SW480 (cell line): ENCODE data around the gene MTARC2.

Experiments used
- DNase-seq: peaks from one replicate; pipeline ENCODE4 v3.0.0-alpha.2; 2016; ENCODE audit warnings: low spot score

MTARC2 gene

DNA sequence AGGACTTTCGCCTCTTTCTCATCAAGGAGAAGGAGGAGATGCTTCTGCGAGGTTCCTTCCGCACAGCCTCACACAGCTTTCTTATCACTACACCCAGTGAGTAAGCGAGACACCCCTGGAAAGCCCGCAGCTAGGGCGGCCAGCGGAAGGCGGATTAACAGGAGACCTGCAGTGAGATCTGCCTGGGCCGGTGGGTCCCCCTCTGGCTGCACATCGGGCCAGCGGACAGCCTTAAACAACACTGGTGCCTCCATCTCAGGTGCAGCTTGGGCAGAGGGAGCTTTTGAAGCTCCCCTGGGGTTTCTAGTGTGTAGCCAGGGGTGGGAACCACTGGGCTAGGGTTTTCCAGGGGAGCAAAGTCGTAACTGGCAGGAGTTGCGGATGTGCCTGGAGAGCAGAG, 21.1 kb downstream of the MTARC2 start:
- no peak for DNase-seq

DNA sequence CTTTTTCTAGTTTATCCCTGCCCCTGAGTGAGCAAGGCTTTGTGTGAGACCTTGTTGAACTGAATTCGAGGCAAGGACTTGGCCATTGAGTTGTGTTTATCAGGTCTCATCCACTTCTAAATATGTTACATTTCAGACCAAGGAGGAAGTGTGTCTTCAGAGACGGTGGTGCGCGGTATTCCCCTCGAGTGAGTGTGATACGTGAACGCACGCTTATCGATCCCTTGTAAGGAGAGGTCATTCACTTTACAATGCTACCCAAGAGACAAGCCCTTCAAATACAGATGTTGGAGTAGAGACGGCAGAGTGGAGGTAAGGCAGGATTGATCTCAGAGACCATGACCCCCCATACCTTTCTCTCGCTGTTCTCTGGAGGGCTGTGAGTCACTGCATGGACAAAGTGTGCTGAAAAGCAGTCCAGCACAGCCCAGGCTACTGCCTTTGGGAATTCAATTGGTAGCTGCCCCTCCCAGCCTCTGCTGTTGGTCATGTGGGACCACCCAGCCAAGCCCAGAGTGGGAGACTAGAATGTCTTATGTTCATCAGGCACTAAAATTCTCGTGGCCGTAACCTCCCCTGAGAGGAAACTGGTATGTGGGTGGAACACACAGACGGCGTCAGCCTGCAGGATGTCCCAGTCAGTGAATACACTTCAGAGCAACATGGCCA, 22.3 kb downstream of the MTARC2 start:
- no peak for DNase-seq

DNA sequence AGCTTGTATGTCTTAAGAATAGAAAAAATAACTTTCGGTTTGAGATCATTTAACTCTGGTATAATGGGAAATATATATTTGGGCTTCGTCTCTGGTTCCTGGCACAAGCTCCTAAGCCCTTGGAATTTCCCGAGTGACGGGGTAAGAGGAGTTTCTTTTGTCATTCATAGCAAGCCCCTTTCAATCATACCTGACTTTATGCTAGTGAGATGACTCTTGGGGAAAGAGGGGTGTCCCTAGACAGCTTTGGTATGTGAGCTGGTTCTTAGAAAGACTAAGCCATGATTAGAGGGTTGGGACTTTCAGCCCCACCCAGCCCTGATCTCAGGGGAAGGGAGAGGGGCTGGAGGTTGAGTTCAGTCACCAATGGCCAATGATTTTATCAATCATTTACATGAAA, 24.7 kb downstream of the MTARC2 start:
- no peak for DNase-seq

DNA sequence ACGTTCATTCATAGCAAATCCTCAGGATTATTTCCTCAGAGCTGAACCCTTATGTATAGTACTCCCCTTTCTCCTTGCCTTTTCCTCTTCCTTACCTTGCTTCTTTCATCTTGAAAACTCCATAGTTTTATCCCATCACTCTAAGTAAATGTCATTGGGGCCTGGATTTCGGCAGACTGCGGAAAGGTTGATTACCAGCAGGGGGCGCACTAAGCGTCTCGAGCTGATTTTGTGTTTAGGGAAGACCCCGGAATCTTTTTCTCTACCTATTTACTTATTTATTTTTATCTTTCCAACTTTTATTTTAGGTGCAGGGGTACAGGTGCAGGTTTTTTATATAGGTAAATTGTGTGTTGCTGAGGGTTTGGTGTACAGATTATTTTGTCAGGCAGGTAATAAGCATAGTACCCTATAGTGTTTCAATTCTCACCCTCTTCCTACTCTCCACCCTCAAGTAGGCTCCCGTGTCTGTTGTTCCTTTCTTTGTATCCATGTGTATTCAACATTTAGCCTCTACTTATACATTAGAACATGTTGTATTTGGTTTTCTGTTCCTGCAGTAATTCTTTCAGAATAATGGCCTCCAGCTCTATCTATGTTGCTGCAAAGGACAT, 27.2 kb downstream of the MTARC2 start:
- DNase-seq: no peak

DNA sequence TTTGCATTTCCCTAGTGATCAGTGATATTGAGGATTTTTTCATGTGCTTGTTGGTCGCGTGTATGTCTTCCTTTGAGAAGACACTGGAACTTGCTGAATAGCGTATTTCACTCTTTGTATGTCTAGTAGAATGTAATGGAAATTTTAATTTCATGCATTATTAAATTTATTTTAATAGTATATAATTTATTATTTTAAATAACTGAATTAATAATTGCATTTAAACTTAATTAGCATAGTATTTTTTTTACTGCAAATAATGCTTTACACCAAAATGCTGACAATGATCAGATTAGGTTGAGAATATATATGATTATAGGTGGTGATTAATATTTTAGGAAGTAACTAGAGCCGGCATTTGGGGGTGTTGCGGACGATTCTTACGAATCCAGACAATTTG, 28.1 kb downstream of the MTARC2 start:
- DNase-seq: no peak

DNA sequence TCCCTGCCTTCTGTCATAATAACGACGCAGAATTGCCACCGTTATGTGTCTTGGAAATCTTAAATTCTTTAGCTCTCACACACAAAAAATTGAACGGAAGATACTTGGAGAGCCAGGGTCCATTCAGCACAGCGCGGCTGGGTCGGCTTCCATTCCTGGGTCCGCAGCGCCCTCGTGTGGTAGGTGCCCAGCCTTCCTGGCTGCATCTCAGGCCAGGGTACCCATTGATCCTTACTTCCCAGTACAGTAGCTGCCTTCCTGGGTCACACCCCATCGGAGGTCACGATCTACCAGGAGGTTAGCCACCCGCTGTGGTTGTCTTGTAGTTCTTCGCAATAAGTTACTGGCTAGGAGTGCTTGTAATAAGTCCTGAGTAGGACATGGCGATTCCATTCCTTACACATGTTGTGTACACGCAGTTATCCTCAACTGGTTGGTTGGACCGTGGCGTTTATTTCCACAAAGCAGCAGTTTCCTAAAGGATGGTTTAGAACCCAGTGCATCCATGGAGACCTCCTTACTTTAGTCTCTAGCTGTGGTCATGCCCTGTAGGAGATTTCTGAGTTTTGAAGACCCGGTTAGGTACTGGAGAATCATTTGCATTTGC, 28.7 kb downstream of the MTARC2 start:
- peak; percentile 65 for DNase-seq

DNA sequence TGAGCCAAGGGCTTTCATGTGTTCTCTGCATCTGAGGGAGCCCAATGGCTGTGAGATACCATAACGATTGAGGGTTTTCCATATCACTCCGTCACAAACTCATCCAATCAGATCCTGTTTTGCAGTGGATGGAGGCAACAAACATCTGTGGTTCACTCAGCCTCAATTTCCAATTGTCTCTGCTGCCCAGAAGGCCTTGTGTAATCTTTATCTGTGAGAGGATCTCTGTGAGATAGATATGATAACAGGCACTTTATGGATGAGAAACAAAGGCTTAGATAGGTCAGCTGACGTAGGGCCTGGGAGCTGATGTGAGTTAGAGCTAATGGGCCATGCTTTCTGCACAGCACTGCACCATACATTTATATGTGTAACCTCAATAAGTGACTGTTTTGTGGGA, 35.3 kb downstream of the MTARC2 start:
- no peak for DNase-seq

DNA sequence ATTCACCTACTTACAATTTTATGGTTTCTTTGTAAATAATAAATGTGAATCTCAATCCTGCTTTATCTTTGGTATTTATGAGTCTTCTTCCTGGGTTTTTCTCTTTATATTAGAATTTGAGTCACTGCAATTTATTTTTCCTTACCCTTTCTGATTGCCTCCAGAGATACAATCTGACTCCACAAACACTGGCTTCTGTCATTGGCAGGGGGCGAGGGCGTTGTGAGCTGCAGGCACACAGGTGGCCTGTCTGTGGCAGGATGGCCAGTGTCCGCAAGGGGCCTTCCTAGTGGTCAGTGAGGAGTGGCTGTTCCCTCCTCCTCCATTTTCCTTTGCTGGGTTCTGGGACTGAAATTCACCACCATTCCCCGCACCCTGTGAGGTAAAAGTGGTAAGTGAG, 36.6 kb downstream of the MTARC2 start:
- DNase-seq: no peak

DNA sequence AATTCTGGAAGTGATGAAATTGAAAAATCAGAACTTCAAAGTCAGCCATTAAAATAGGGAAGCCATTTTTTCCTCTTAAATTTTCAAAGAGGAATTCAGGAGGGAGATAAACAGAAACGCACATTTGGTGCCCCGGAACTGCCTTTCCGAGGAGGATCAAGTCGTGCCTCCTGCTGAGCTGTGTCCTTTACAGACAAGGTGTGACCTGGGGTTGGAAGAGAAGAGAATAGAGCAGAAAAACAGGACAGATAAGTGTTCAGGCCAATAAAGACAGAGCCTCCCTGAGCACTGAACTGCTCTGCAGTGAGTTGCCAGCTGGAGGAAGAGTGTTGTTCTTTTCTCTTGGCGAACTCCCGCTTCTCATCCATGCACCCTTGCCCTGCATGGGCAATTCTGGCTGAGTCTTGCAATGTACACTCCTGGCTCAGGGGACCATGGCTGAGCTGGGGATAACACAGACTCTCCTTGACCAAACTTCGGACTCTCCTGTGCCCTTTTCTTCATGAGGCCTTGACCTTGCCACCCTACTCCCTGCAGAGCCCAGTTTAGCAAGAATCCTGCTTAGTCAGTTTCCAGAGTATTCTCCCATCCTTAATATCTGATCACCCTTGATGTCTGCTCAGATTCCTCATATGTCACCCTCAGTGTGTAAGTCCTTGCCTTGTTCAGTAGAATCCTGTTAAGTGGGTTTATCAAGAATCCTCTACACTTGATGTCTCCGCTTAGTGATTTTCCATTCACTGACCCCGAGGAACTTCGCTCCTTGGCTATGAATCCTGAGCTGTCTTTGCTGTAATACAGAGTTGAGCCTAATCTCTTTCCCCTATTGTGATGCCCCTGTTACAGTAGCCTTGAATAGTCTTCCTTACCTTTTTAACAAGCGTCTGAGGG, 37.3 kb downstream of the MTARC2 start:
- DNase-seq: no peak

DNA sequence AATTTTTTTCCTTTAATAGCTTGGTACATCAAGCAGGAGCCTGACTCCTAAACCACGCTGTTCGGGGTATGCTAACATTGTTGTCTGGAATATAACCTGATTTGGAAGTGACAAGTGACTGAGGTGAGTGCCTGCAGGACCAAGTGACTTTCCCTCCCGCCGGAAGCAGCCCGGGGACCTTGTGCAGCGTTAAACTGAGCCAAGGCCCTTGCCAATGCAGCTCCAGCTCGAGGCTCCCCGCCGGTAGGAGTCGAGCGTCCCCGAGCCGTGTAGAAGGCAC, 37.9 kb downstream of the MTARC2 start:
- no peak for DNase-seq

DNA sequence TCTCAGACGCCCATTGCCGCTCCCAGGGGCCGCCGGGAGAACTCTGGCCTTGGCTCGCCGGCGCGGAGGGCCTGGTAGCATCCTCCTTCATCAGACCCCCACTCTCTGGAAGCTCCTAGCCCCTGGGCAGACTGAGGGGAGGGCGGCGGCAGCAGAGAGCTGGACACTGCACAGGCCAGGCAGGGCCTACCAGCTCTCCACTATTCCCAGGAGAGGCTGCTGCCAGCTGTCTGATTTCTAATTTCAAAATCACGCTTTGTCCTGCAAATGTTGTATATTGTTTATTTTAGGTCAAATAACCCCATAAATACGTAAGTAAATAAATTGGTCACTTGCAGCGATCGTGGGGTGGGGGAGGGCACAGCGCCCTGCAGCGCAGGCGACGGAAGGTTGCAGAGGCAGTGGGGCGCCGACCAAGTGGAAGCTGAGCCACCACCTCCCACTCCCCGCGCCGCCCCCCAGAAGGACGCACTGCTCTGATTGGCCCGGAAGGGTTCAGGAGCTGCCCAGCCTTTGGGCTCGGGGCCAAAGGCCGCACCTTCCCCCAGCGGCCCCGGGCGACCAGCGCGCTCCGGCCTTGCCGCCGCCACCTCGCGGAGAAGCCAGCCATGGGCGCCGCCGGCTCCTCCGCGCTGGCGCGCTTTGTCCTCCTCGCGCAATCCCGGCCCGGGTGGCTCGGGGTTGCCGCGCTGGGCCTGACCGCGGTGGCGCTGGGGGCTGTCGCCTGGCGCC, 38.4 kb downstream of the MTARC2 start, which contains the start of gene MTARC1:
TSS of gene MTARC1 (plus strand) at position 577 of the 732 bp plus-strand sequence. CDS start at position 609, 32 bp downstream.
- peak; percentile 57 for DNase-seq

DNA sequence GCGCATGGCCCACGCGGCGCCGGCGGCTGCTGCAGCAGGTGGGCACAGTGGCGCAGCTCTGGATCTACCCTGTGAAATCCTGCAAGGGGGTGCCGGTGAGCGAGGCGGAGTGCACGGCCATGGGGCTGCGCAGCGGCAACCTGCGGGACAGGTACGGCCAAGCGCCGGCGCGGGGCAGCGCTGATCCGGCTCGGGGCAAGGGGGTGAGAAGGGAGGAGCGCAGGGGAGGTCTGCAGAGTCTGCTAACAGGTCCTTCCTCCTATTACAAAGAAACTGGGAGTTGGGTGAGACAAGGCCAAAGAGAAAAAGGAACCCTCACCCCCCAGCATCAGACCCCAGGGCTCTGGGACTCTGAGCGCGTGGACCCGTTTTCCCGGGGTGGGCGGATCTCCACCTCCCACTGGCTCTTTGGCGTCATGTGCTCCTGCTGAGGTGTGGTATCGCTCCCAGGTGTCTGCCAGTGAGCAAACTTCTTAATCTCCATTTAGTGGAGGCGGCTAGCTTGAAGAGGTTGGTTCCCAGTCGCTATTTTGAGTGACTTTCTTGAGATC, 39.0 kb downstream of the MTARC2 start:
- peak; percentile 66 for DNase-seq

DNA sequence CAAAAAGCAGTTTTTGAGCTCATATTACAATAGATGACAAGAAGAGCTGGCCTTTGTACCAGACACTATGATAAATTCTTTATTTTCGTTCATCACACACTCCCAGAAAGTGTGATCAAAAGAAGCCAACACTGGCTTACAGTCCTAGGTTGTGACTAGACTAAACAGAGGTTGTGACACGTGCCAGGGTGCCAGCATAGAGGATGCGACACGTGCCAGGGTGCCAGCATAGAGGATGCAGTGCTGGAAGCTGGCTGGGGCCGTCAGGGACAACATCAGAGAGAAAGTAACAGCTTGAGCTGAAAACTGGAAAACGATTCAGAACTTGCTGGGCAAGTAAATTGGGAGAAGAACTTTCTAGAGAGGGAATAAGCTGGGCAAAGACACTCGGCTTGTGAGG, 40.8 kb downstream of the MTARC2 start:
- no peak for DNase-seq

DNA sequence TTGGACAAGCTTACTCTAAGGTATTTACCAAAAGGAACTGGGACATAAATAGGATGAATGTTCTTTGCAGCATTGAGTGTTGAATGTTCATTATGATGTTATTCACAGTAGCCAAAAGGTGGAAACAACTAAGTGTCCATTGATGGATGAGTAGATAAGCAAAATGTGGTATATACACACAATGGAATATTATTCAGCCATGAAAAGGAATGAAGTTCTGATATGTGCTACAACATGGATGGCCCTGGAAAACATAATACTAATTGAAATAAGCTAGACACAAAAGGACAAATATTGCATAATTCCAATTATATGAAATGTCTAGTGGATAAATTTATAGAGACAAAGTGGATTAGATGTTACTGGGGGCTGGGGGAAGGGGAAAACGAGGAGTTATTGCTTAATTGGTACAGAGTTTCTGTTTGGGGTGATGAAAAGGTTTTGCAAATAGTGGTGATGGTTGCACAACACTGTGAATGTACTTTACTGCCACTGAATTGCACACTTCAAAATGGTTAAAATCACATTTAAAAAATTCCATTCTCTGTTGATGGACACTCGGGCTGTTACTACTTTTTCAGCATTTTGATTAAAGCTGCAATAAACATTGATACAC, 41.5 kb downstream of the MTARC2 start:
- no peak for DNase-seq

DNA sequence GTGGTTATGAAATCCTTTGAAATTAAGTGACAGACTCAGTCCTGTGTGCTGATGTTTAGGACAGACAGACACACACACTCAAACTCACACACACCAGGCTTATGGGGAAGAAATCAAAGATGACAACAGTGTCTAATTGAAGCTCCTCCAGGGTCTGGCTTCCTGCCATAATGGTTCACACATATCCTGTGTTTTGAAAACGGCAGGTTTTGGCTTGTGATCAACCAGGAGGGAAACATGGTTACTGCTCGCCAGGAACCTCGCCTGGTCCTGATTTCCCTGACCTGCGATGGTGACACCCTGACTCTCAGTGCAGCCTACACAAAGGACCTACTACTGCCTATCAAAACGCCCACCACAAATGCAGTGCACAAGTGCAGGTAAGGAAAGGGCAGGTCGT, 43.2 kb downstream of the MTARC2 start:
- DNase-seq: no peak

DNA sequence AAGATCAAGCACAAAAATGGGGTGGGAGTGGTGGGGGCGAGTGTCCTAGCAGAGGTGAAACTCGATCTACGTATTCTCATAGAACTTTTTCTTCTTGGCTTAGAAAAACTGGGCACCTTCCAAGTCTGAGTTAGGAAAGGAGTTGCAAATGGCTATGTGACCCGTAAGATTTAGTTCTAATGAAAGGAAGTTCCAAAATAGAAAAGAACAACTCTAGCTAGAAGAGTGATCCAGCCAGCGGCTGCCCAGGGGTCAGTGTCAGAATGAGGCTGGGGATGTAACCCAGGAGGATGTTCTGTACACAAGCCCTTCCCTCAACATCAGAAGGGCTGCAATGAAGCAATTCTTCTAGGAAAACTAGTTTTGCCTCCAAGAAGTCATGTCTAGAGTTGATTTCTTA, 43.8 kb downstream of the MTARC2 start:
- no peak for DNase-seq

DNA sequence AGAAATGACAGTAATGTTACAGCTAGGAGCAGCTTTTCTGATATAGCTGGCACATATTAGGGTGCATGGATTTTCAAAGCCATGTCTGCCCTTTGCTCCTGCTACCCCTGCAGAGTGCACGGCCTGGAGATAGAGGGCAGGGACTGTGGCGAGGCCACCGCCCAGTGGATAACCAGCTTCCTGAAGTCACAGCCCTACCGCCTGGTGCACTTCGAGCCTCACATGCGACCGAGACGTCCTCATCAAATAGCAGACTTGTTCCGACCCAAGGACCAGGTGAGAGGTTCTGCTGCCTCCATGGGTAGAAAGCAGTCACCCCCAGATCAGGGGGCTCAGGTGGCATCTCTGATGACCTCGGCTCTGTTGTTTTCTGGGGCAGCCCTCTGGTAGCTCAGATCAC, 48.4 kb downstream of the MTARC2 start:
- no peak for DNase-seq

DNA sequence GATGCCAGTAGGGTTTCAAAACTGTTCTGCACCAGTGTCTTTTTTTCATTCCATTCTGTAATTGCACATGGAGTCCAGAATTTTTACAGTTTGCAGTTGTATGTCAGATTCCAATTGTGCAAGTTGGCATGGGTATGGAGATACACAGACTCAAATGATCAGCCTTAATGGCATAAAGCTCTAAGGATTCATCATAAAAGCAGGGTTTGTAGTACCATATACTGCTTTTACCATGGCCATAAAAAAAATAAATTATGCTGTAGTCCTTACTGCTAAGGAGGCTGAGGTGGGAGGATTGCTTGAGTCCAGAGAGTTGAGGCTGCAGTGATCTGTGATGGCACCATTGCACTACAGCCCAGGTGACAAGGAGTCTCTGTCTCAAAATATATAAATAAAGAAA, 48.9 kb downstream of the MTARC2 start:
- no peak for DNase-seq

DNA sequence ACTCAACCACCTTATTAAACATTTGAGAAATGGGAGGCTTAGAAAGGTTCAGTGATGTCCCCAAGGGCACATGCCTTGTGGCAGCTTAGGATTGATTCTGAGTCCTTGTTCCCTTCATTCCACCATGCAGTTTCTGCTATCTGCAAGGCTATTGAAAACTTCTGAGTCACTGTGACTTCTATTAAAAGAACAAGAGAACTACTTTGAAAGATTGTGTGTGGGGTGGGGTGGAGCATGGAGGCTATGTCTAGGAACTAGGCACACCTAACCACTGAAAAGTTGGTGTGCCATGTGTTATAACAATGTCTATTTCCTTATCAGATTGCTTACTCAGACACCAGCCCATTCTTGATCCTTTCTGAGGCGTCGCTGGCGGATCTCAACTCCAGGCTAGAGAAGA, 49.4 kb downstream of the MTARC2 start:
- no peak for DNase-seq

DNA sequence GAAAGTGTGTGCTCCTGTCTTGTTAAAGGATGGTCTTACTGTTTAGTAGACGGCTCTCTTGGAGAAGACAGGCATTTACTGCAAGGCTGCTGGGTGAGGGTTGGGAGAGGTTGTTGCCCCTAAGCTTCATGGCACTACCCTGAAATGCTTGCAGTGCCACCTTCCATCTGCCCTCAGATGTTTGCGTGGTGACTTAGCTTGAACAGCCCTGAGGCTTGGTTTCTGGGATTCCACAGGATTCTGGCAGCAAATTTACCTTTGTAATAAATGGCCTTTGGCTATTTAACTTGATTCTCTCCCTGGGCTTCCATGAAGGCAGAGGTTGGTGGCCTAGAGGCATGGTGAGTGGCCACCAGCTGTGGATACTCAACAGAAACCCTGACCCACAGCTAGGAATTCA, 50.2 kb downstream of the MTARC2 start:
- no peak for DNase-seq

DNA sequence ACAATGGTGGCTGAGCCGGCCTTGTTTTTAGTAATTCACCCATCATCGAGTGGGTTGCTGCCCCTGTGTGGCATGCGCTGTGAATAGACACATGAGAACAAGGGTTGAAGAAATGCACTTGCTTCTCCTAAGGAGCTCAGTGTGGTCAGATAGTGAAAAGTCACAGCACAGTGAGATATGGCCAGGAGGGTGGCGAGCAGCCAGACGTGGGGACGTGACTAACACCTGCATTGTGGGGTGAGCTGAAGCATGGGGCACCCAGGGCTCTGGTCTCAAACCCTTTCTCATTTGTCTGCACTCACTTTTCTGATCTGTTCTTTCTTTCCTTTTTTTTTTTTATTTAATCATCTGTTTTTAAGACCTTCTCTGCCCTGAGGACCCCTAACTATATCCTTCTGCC, 52.1 kb downstream of the MTARC2 start:
- DNase-seq: no peak
